ENCODE data around the gene MORC4. TPM values are rescaled to one million over a fixed set of nuclear protein-coding genes. Genes with fewer than 3 reads are reported as not detected.

Gene MORC4
- total RNA-seq = 23.5 and 25.9 TPM in 2 replicates
- long read RNA-seq, partial matches to known transcripts = 26 of 31 reads
- long read RNA-seq, other reads (novel, unspliced or antisense) = 5 of 31 reads

DNA sequence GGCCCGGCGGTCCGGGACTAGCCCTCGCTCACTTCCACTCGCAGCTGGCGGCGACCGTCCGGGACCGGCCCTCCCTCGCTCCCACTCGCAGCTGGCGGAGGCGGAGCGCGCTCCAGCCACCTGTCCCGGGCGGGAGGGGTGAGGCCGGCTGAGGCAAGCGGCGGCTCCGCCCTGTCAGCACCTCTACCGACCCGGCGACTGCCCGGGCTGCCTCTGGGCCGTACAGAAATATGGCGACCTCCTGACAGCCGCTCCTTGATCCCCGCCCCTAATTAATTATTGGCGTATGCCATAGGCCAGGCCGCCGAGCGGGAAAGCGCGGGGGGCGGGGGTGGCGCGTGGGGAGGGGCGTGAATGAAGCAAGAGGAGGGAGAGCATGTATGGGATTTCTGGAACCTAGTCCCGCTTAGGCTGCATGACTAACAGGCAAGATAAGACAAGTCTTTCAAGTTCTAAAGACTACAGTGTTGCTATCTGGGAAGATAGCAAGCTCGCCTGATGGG lies at the start of gene MORC4:
MORC4 (minus strand) TSS at position 200 of the 503 bp plus-strand sequence. CDS start 243 bp downstream, outside the sequence.
- Mint-ChIP-seq H3K4me3 (ENCODE audit: unreplicated experiment) (peak within 1 kb of the TSS; percentile 91), H3K27ac (ENCODE audit: unreplicated experiment) (peak within 1 kb of the TSS; percentile 79), H3K4me1 (ENCODE audit: unreplicated experiment) (peaks cover 11% of the 10 kb centered on the region), H3K27me3 (ENCODE audit: unreplicated experiment) (no peaks in the 10 kb centered on the region), H3K36me3 (ENCODE audit: unreplicated experiment) (no peaks in the 10 kb centered on the region), H3K9me3 (ENCODE audit: unreplicated experiment) (peaks cover 5% of the 10 kb centered on the region)
- TF ChIP-seq, protein P1, sequence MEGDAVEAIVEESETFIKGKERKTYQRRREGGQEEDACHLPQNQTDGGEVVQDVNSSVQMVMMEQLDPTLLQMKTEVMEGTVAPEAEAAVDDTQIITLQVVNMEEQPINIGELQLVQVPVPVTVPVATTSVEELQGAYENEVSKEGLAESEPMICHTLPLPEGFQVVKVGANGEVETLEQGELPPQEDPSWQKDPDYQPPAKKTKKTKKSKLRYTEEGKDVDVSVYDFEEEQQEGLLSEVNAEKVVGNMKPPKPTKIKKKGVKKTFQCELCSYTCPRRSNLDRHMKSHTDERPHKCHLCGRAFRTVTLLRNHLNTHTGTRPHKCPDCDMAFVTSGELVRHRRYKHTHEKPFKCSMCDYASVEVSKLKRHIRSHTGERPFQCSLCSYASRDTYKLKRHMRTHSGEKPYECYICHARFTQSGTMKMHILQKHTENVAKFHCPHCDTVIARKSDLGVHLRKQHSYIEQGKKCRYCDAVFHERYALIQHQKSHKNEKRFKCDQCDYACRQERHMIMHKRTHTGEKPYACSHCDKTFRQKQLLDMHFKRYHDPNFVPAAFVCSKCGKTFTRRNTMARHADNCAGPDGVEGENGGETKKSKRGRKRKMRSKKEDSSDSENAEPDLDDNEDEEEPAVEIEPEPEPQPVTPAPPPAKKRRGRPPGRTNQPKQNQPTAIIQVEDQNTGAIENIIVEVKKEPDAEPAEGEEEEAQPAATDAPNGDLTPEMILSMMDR (IDR thresholded peaks at IDR 0.05) = no peak
- peak; percentile 90 for DNase-seq (ENCODE audit: extremely low spot score, unreplicated experiment)

DNA sequence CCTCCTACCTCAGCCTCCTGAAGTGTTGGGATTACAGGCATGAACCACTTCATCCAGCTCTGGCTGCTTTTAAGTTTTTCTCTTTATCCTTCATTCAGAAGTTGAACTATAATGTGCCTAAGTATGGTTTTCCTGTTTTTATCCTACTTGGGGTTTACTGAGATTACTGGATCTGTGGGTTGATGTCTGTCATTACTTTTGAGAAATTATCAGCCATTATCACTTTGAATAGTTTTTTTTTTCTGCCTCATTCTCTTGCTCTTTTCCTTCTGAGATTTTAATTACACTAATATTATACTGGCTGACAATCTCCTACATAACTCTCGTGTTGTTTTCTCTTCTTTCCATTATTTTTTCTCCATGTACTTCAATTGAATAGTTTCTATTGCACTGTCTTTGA lies 47.6 kb upstream of the MORC4 start:
- H3K4me3 Mint-ChIP-seq (ENCODE audit: unreplicated experiment) = no peak overlapping the region
- H3K36me3 Mint-ChIP-seq (ENCODE audit: unreplicated experiment) = no peaks in the 10 kb centered on the region
- H3K4me1 Mint-ChIP-seq (ENCODE audit: unreplicated experiment) = no peaks in the 10 kb centered on the region
- TF ChIP-seq, protein P1 (IDR thresholded peaks at IDR 0.05) = no peak
- peaks cover 12% of the 10 kb centered on the region for H3K27me3 Mint-ChIP-seq (ENCODE audit: unreplicated experiment)
- H3K27ac Mint-ChIP-seq (ENCODE audit: unreplicated experiment) = no peak overlapping the region
- H3K9me3 Mint-ChIP-seq (ENCODE audit: unreplicated experiment) = peaks cover 20% of the 10 kb centered on the region
- no peak for DNase-seq (ENCODE audit: extremely low spot score, unreplicated experiment)

DNA sequence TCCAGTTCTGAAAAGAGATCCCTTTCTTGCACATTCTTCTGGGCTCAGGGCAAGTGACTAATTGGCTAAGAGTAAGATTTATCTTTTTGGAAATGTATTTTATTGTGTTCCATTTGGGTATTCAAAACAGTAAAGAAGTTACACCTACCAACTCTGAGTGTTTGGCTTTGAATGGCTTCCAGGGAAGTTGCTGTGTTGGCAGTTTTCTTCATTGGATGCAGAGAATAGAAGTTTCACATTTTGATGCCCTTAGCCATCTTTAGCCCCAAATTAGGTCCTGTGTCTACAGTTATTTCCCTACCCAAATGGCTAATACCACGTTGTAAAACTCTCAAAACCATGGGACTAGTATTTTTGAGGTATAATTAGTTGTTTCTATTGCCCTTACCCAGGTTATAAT lies 29.7 kb upstream of the MORC4 start:
- DNase-seq (ENCODE audit: extremely low spot score, unreplicated experiment) = no peak
- Mint-ChIP-seq H3K27ac (ENCODE audit: unreplicated experiment) (no peak overlapping the region), H3K9me3 (ENCODE audit: unreplicated experiment) (no peaks in the 10 kb centered on the region), H3K27me3 (ENCODE audit: unreplicated experiment) (peaks cover 10% of the 10 kb centered on the region), H3K4me1 (ENCODE audit: unreplicated experiment) (no peaks in the 10 kb centered on the region), H3K36me3 (ENCODE audit: unreplicated experiment) (no peaks in the 10 kb centered on the region), H3K4me3 (ENCODE audit: unreplicated experiment) (no peak overlapping the region)
- TF ChIP-seq, protein P1 (IDR thresholded peaks at IDR 0.05) = no peak

DNA sequence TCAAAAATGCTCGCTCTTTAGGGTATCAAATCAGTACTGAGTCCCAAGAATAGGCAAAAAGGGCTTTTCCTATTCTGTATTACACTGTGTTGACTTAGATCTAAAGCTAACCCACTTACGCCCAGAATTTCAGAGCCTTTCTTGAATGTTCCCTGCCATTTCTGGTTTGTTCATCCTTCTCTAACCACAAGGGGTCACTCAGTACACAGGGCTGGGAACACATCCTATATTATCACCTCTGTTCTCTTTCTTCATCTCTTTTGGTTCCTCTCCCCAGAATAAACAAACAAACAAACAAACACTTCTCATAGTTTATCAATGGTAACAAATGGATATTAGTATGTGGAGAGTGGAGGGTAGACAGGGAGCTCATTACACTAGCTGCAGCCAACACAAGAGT lies 25.5 kb upstream of the MORC4 start:
- Mint-ChIP-seq H3K27ac (ENCODE audit: unreplicated experiment) (no peak overlapping the region), H3K9me3 (ENCODE audit: unreplicated experiment) (no peaks in the 10 kb centered on the region), H3K27me3 (ENCODE audit: unreplicated experiment) (peaks cover 13% of the 10 kb centered on the region), H3K36me3 (ENCODE audit: unreplicated experiment) (no peaks in the 10 kb centered on the region), H3K4me3 (ENCODE audit: unreplicated experiment) (no peak overlapping the region), H3K4me1 (ENCODE audit: unreplicated experiment) (no peaks in the 10 kb centered on the region)
- DNase-seq (ENCODE audit: extremely low spot score, unreplicated experiment) = no peak
- TF ChIP-seq, protein P1 (IDR thresholded peaks at IDR 0.05) = peak; percentile 65

DNA sequence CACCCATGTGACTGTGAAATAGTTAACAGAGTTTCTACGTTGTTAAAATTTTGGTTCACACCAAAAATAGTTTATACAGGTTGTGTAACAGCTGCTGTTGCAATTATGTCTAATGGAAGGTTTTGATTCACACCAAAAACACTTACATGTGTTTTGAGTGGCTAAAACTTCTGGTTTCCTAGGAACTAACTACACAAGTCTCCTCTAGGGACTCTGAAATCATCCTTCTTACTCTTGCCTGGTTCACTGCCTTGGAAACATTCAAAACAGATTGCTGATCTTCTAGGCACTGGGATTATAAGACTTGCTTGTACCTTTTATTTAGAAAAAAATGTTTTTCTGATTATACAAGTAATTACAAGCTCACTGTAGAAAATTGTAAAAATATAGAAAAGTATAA lies 14.9 kb upstream of the MORC4 start:
- H3K4me3 Mint-ChIP-seq (ENCODE audit: unreplicated experiment) = no peak overlapping the region
- no peaks in the 10 kb centered on the region for H3K36me3 Mint-ChIP-seq (ENCODE audit: unreplicated experiment)

More for the DNA sequence above, 14.9 kb upstream of the MORC4 start:
- Mint-ChIP-seq H3K27me3 (ENCODE audit: unreplicated experiment) (peaks cover 3% of the 10 kb centered on the region), H3K4me1 (ENCODE audit: unreplicated experiment) (no peaks in the 10 kb centered on the region), H3K9me3 (ENCODE audit: unreplicated experiment) (peaks cover 9% of the 10 kb centered on the region), H3K27ac (ENCODE audit: unreplicated experiment) (no peak overlapping the region)
- TF ChIP-seq, protein P1 (IDR thresholded peaks at IDR 0.05) = no peak
- DNase-seq (ENCODE audit: extremely low spot score, unreplicated experiment) = no peak

Measured in osteocyte (in vitro differentiated cells).